Gastrocnemius medialis (tissue), 4 donors: ENCODE measurements around the gene PLAGL1. TPM values are rescaled to one million over a fixed set of nuclear protein-coding genes. Genes with fewer than 3 reads are reported as not detected.
A peak's percentile ranks its signal among the peaks of the same experiment; 100 is the strongest.
"Not testable (repeated sequence)": the region's sequence is repeated elsewhere in the genome, so short reads cannot be mapped to it uniquely, and the experiment has no call there.

Experiments
- ATAC-seq, 2 donors: fragments of 150-250 bp; one replicate each; pipeline ENCODE4 v1.9.1; 2016
- DNase-seq, 2 donors: peaks; one replicate each; pipeline ENCODE4 v3.0.0-alpha.2; 2019
- H3K27ac ChIP-seq, 4 donors: fragments of 200-600 bp; sonication (generic); 1 replicate in 1 of 4; 2 replicates in 3 of 4; pipeline ENCODE4 v1.5.1; 2016 to 2018; ENCODE audit warnings: mild to moderate bottlenecking in 2 of 4, moderate library complexity in 1 of 4
- H3K27me3 ChIP-seq, 3 donors: fragments of 200-600 bp; sonication (generic) in 2 of 3; 1 replicate in 1 of 3; 2 replicates in 2 of 3; pipeline versions ENCODE4 v1.5.1 to v1.6.0; 2016 to 2019; ENCODE audit warnings: mild to moderate bottlenecking in 1 of 3, moderate library complexity in 1 of 3
- H3K36me3 ChIP-seq, 2 donors: fragments of 200-600 bp; sonication (generic) in 1 of 2; one replicate each; pipeline ENCODE4 v1.5.1; 2017 to 2018
- H3K4me1 ChIP-seq, 2 donors: fragments of 200-600 bp; sonication (generic) in 1 of 2; one replicate each; pipeline ENCODE4 v1.5.1; 2016 to 2017; ENCODE audit warnings: mild to moderate bottlenecking in 2 of 2
- H3K4me3 ChIP-seq, 4 donors: fragments of 200-600 bp; sonication (generic) in 3 of 4; 1 replicate in 1 of 4; 2 replicates in 3 of 4; pipeline ENCODE4 v1.5.1; 2016 to 2019; ENCODE audit warnings: mild to moderate bottlenecking in 2 of 4
- H3K9me3 ChIP-seq, 3 donors: fragments of 200-600 bp; sonication (generic) in 2 of 3; 1 replicate in 1 of 3; 2 replicates in 2 of 3; pipeline ENCODE4 v1.5.1; 2016 to 2019
- CTCF ChIP-seq, 5 experiments: fragments of 450-650 bp in 3 of 5; fragments of 200-600 bp in 2 of 5; sonication (generic) in 2 of 5; IDR thresholded peaks in 4 of 5; conservative IDR thresholded peaks in 1 of 5; 1 replicate in 4 of 5; 2 replicates in 1 of 5; pipeline ENCODE4 v1.5.1; 2016 to 2019; ENCODE audit warnings: antibody characterized with exemption in 5 of 5, mild to moderate bottlenecking in 3 of 5, moderate library complexity in 3 of 5
- POLR2A ChIP-seq, 2 donors: fragments of 450-650 bp; IDR thresholded peaks; one replicate each; pipeline ENCODE4 v1.6.1; 2017; ENCODE audit warnings: antibody characterized with exemption in 2 of 2, mild to moderate bottlenecking in 2 of 2, moderate library complexity in 2 of 2
- in situ Hi-C, 4 donors: fragments of 200-750 bp; cut with MboI; loops; one replicate each; pipeline versions ENCODE4 v1.15.0 to v1.8.0; 2017; ENCODE audit warnings: low sequenced_read_pairs in 4 of 4
- intact Hi-C: fragments of 100-400 bp; cut with DNase I; formaldehyde crosslinking; loops from one replicate; pipeline ENCODE4 v1.15.1; 2023; ENCODE audit warnings: low total_unique reads
- total RNA-seq, 4 donors: library from RNA; depleted of rRNA; stranded (reverse); fragments of >200 nt; gene quantifications; one replicate each; pipeline versions ENCODE4 v1.1.0 to v1.2.3, GENCODE V29; 2016

Gene PLAGL1
- total RNA-seq, 4 donors from 2014 or later, result 2.4 to 10.9 (median 3.8) TPM

GRCh38 chr6:144012534-144012933 lies 4.5 kb upstream of the PLAGL1 start:
- H3K27me3 ChIP-seq, result no peaks in the 10 kb centered on the region
- H3K4me3 ChIP-seq, result no peak overlapping the region
- no peaks in the 10 kb centered on the region for H3K36me3 ChIP-seq
- no peaks in the 10 kb centered on the region for H3K4me1 ChIP-seq
- DNase-seq (no peak), ATAC-seq (no peak)
- TF ChIP-seq CTCF (IDR thresholded peaks at IDR 0.05 in 4 of 5, conservative IDR thresholded peaks at IDR 0.05 in 1 of 5), result no peak
- TF ChIP-seq POLR2A (IDR thresholded peaks at IDR 0.05), result no peak
- H3K9me3 ChIP-seq, result no peaks in the 10 kb centered on the region
- intact Hi-C loops (loop anchor here (5.0 kb wide), 1 partner anchor 70 kb away; no protein-coding TSS in a partner anchor), in situ Hi-C loops (loop anchor here in 3 of 4 donors (5.0 to 10.0 kb wide), 4 partner anchors 68 to 440 kb away; no protein-coding TSS in a partner anchor)
- H3K27ac ChIP-seq, result no peak overlapping the region

- not testable (repeated sequence) for H3K27me3 ChIP-seq, DNase-seq, H3K4me3 ChIP-seq, ATAC-seq, H3K4me1 ChIP-seq, H3K27ac ChIP-seq, H3K36me3 ChIP-seq, H3K9me3 ChIP-seq
- in situ Hi-C loops, result loop anchor here in 3 of 4 donors (5.0 to 10.0 kb wide), 4 partner anchors 65 to 437 kb away; no protein-coding TSS in a partner anchor
- intact Hi-C loops, result loop anchor here (5.0 kb wide), 1 partner anchor 67 kb away; no protein-coding TSS in a partner anchor
Observed at GRCh38 chr6:144009628-144010027, 1.6 kb upstream of the PLAGL1 start.

- peak overlapping the region in 1 of 4 donors; percentile 25 for H3K27ac ChIP-seq
- ATAC-seq, result no peak
- peak overlapping the region in 2 of 4 donors; percentile 53 to 58 for H3K4me3 ChIP-seq
- intact Hi-C loops, result no loop called here
- H3K4me1 ChIP-seq, result no peaks in the 10 kb centered on the region
- in situ Hi-C loops, result no loop called here
- TF ChIP-seq CTCF (IDR thresholded peaks at IDR 0.05 in 4 of 5, conservative IDR thresholded peaks at IDR 0.05 in 1 of 5) (no peak), POLR2A (IDR thresholded peaks at IDR 0.05) (no peak)
- no peaks in the 10 kb centered on the region for H3K36me3 ChIP-seq
- no peaks in the 10 kb centered on the region for H3K27me3 ChIP-seq
- H3K9me3 ChIP-seq, result no peaks in the 10 kb centered on the region
- DNase-seq, result no peak
Observed at GRCh38 chr6:144008846-144009245, 787 bp upstream of the PLAGL1 start.

- peak; percentile 18 to 39 for ATAC-seq
- Histone ChIP-seq H3K9me3 (no peaks in the 10 kb centered on the region), H3K4me1 (no peaks in the 10 kb centered on the region), H3K36me3 (no peaks in the 10 kb centered on the region), H3K4me3 (peak overlapping the region; percentile 41 to 58 (median 53)), H3K27me3 (no peaks in the 10 kb centered on the region), H3K27ac (peak overlapping the region; percentile 34 to 63 (median 54))
- TF ChIP-seq POLR2A (IDR thresholded peaks at IDR 0.05) (no peak), CTCF (IDR thresholded peaks at IDR 0.05 in 4 of 5, conservative IDR thresholded peaks at IDR 0.05 in 1 of 5) (no peak)
- intact Hi-C loops, result no loop called here
- in situ Hi-C loops, result no loop called here
- no peak for DNase-seq
Observed at GRCh38 chr6:144007478-144008119, 460 bp downstream of the PLAGL1 start.

GRCh38 chr6:144006736-144007477 lies 1.2 kb downstream of the PLAGL1 start:
- TF ChIP-seq CTCF (IDR thresholded peaks at IDR 0.05 in 4 of 5, conservative IDR thresholded peaks at IDR 0.05 in 1 of 5) (no peak), POLR2A (IDR thresholded peaks at IDR 0.05) (no peak)
- ATAC-seq (peak in 1 of 2 donors; percentile 33), DNase-seq (no peak)
- peak overlapping the region; percentile 41 to 58 (median 53) for H3K4me3 ChIP-seq
- H3K27ac ChIP-seq, result peak overlapping the region; percentile 34 to 63 (median 54)
- H3K27me3 ChIP-seq, result no peaks in the 10 kb centered on the region
- H3K36me3 ChIP-seq, result no peaks in the 10 kb centered on the region
- in situ Hi-C loops, result no loop called here
- intact Hi-C loops, result no loop called here
- no peaks in the 10 kb centered on the region for H3K4me1 ChIP-seq
- H3K9me3 ChIP-seq, result peaks cover 0 to 1% (median 0%) of the 10 kb centered on the region in 3 donors
